HepG2 (cell line): ENCODE measurements around the gene NUDT19. TPM values are rescaled to one million over a fixed set of nuclear protein-coding genes. Genes with fewer than 3 reads are reported as not detected.
"Not testable (repeated sequence)": the region's sequence is repeated elsewhere in the genome, so short reads cannot be mapped to it uniquely, and the experiment has no call there.

Source experiments
- ATAC-seq: fragments of 200-7000 bp; cut with Tn5 transposase; 3 replicates; pipeline ENCODE4 v1.9.1; 2020; ENCODE audit warnings: mild to moderate bottlenecking, moderate library complexity
- BruUV-seq: library from RNA; stranded (reverse); fragments of 400-500 nt; replicated peaks from 2 replicates; lab custom pipeline; 2021; lab: Mats Ljungman, UMichigan
- CTCF ChIA-PET: fragments of 300-600 bp; formaldehyde crosslinking; extraction: SDS; loops from one replicate; lab custom pipeline; 2021; ENCODE audit warnings: low total read pairs, inconsistent platforms, low intra/inter-chr PET ratio; lab: Yijun Ruan, JAX
- POLR2A ChIA-PET: fragments of 350-600 bp; sonication (Branson Sonifier 250); formaldehyde crosslinking; loops from one replicate; lab custom pipeline; 2020; ENCODE audit warnings: antibody characterized with exemption, inconsistent platforms; lab: Yijun Ruan, JAX
- DNase-seq: peaks from one replicate; pipeline ENCODE4 v3.0.0-alpha.2; 2015; ENCODE audit warnings: low spot score
- FAIRE-seq: peaks from 3 replicates; lab custom pipeline; 2011; peaks lifted over from hg19 to GRCh38; lab: Jason Lieb, UNC
- H2AFZ ChIP-seq: one replicate; pipeline ENCODE4 v1.6.1; 2011; ENCODE audit warnings: low read length, inconsistent platforms
- H3K27ac ChIP-seq: fragments of 300-600 bp; 3 replicates; pipeline ENCODE4 v1.8.0; 2011; ENCODE audit warnings: mixed run types, mild to moderate bottlenecking, mixed read lengths, low read length, inconsistent platforms; ENCODE audit not compliant: insufficient read depth; ENCODE audit errors: extremely low read length
- H3K27me3 ChIP-seq, 2 experiments: fragments of 200-600 bp in 1 of 2; 2 replicates in 1 of 2; 3 replicates in 1 of 2; pipeline versions ENCODE4 v1.6.0 to v1.8.0; 2011; ENCODE audit warnings: low read length in 2 of 2, mild to moderate bottlenecking in 2 of 2, moderate library complexity in 2 of 2, inconsistent platforms in 1 of 2; ENCODE audit not compliant: insufficient read depth in 2 of 2, control insufficient read depth in 1 of 2
- H3K36me3 ChIP-seq, 2 experiments: fragments of 200-600 bp in 1 of 2; replicated peaks in 1 of 2; 2 replicates in 1 of 2; 3 replicates in 1 of 2; pipeline versions ENCODE4 v1.5.1 to v1.8.0; 2011; ENCODE audit warnings: low read length in 2 of 2, inconsistent platforms in 1 of 2; ENCODE audit not compliant: insufficient read depth in 2 of 2, control insufficient read depth in 1 of 2
- H3K4me1 ChIP-seq: 2 replicates; pipeline ENCODE4 v1.5.1; 2012; ENCODE audit warnings: low read length, inconsistent platforms; ENCODE audit not compliant: insufficient read depth
- H3K4me2 ChIP-seq: 2 replicates; pipeline ENCODE4 v1.6.0; 2011; ENCODE audit warnings: low read depth, low read length, inconsistent platforms
- H3K4me3 ChIP-seq, 3 experiments: fragments of 200-600 bp in 1 of 3; sonication (generic), shearing (Covaris generic) in 1 of 3; replicated peaks in 1 of 3; 2 replicates each; pipeline ENCODE4 v1.5.1; 2011 to 2016; ENCODE audit warnings: low read length in 3 of 3, inconsistent platforms in 2 of 3, low read depth in 2 of 3, mild to moderate bottlenecking in 2 of 3, control low read depth in 1 of 3, mixed read lengths in 1 of 3; ENCODE audit not compliant: insufficient read depth in 1 of 3
- H3K79me2 ChIP-seq: one replicate; pipeline ENCODE4 v1.6.1; 2011; ENCODE audit warnings: low read length, inconsistent platforms; ENCODE audit not compliant: insufficient read depth
- H3K9ac ChIP-seq: 2 replicates; pipeline ENCODE4 v1.6.0; 2011; ENCODE audit warnings: mild to moderate bottlenecking, low read depth, low read length, inconsistent platforms; ENCODE audit not compliant: insufficient read depth
- H3K9me3 ChIP-seq: 2 replicates; pipeline ENCODE4 v1.5.1; 2012; ENCODE audit warnings: mild to moderate bottlenecking, low read length
- H4K20me1 ChIP-seq: 2 replicates; pipeline ENCODE4 v1.6.0; 2011; ENCODE audit warnings: inconsistent platforms, mild to moderate bottlenecking, low read length, moderate library complexity; ENCODE audit not compliant: insufficient read depth
- CEBPB ChIP-seq: IDR thresholded peaks from 2 replicates; pipeline ENCODE4 v1.6.1; 2011; ENCODE audit warnings: low read depth, low read length, improper control_type of control experiment, borderline replicate concordance
- CEBPG ChIP-seq: IDR thresholded peaks from 2 replicates; pipeline ENCODE4 v1.6.1; 2016
- GATAD2A ChIP-seq: IDR thresholded peaks from 2 replicates; pipeline ENCODE4 v1.6.1; 2016
- HNF4A ChIP-seq: sonication (generic); formaldehyde crosslinking; IDR thresholded peaks from 2 replicates; pipeline ENCODE4 v1.4.0; 2020; ENCODE audit warnings: missing genetic modification reagents
- RARA ChIP-seq: IDR thresholded peaks from 2 replicates; pipeline ENCODE4 v1.6.1; 2016; ENCODE audit warnings: missing genetic modification reagents, missing compliant biosample characterization
- ZNF644 ChIP-seq: IDR thresholded peaks from 2 replicates; pipeline ENCODE4 v1.6.1; 2016; ENCODE audit warnings: low read depth
- WGBS: methylation state at CpG from one replicate; pipeline ENCODE4 v1.1.6; 2017; ENCODE audit warnings: low lambda C conversion rate; 5-methylcytosine and 5-hydroxymethylcytosine counted together
- in situ Hi-C: cut with HindIII; loops from 2 replicates; pipeline ENCODE4 v1.10.0; 2017; ENCODE audit warnings: low pct_unique_long_range_greater_than_20kb; ENCODE audit not compliant: extremely low pct_ligation_motif_present
- intact Hi-C: fragments of 100-400 bp; cut with micrococcal nuclease; formaldehyde crosslinking; loops from one replicate; pipeline ENCODE4 v1.10.0; 2022; ENCODE audit not compliant: unreplicated experiment
- polyA plus RNA-seq, 8 experiments: library from polyadenylated mRNA; depleted of rRNA in 3 of 8; stranded (reverse) in 7 of 8; unstranded in 1 of 8; fragments of >200 nt; fragmentation: Illumina TruSeq in 4 of 8; extraction: Trizol in 4 of 8; gene quantifications; 2 replicates each; pipeline versions ENCODE4 v1.2.1 to v1.2.3, GENCODE V29; 2011 to 2016; ENCODE audit warnings: low read depth in 4 of 8, missing spikeins in 1 of 8, mixed read lengths in 1 of 8; ENCODE audit not compliant: insufficient read depth in 1 of 8
- total RNA-seq, 5 experiments: library from RNA; depleted of rRNA; stranded (reverse); fragments of >200 nt; fragmentation: Illumina TruSeq; extraction: Trizol; gene quantifications; 2 replicates each; pipeline ENCODE4 v1.2.3, GENCODE V29; 2016; ENCODE audit warnings: low read depth in 1 of 5
- TF ChIP-seq, protein P1 (sequence below): sonication (generic); formaldehyde crosslinking; IDR thresholded peaks from 2 replicates; pipeline ENCODE4 v1.4.0; 2020; ENCODE audit warnings: missing genetic modification reagents
- TF ChIP-seq, protein P2 (sequence below), 2 experiments: fragments of 450-650 bp in 1 of 2; sonication (generic) in 1 of 2; formaldehyde crosslinking; IDR thresholded peaks; 2 replicates each; pipeline versions ENCODE4 v1.5.0 to v1.8.0; 2020 to 2022; ENCODE audit warnings: mild to moderate bottlenecking in 1 of 2, missing genetic modification reagents in 1 of 2

Gene NUDT19
- total and polyA plus RNA-seq, 2 of the 13 experiments (the other 11 are each of a cell fraction or from before 2014, with no cell fraction given) = 3.1 to 3.6 TPM

DNA sequence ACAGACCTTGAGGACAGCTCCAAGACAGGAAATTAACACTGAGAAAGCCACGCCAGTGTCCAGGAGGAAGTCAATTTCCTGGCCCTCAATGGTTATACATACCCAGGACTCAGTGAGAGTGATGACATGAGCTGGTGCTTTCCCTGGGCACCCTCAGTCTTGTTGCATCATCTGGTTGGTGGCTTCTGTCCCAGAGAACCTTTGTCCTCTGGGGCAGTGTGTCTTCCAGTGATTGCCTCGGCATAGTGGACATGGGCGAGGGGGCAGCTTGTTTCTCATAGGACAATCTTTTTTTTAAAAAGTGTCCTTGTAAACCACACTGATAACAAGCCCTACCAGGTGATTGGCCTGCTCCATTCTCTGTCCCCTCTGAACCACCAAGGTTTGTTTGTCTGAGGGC is 5.2 kb downstream of the NUDT19 start:
- in situ Hi-C loops = loop anchor here (10.0 to 25.0 kb wide), 2 partner anchors 278 to 441 kb away; partner anchors contain the start of genes CEP89, FAAP24 and WDR88
- H3K4me2 ChIP-seq, H3K9me3 ChIP-seq, H3K27me3 ChIP-seq, H3K9ac ChIP-seq, H3K4me3 ChIP-seq, BruUV-seq, ATAC-seq, H3K27ac ChIP-seq, CTCF ChIA-PET, FAIRE-seq: not testable (repeated sequence)
- H4K20me1 ChIP-seq = peaks cover 20% of the 10 kb centered on the region
- peaks cover 45% of the 10 kb centered on the region for H3K4me1 ChIP-seq
- WGBS = 42% methylated on average over 2 of the region's 3 CpGs
- TF ChIP-seq HNF4A (CRISPR knock-in tag) = peak; percentile 52
- peak; percentile 69 for TF ChIP-seq ZNF644 (CRISPR knock-in tag)
- peak; percentile 82 for TF ChIP-seq CEBPG (CRISPR knock-in tag)
- TF ChIP-seq GATAD2A (CRISPR knock-in tag) = 0 out of 2 replicates have a peak, but pooled peaks have one; percentile 27
- TF ChIP-seq CEBPB = peak; percentile 77; the same call in 1 of the 2 replicates
- TF ChIP-seq, protein P1, sequence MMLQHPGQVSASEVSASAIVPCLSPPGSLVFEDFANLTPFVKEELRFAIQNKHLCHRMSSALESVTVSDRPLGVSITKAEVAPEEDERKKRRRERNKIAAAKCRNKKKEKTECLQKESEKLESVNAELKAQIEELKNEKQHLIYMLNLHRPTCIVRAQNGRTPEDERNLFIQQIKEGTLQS = 0 out of 2 replicates have a peak, but pooled peaks have one; percentile 25
- TF ChIP-seq, protein P2, sequence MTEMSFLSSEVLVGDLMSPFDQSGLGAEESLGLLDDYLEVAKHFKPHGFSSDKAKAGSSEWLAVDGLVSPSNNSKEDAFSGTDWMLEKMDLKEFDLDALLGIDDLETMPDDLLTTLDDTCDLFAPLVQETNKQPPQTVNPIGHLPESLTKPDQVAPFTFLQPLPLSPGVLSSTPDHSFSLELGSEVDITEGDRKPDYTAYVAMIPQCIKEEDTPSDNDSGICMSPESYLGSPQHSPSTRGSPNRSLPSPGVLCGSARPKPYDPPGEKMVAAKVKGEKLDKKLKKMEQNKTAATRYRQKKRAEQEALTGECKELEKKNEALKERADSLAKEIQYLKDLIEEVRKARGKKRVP (CRISPR knock-in tag; IDR thresholded peaks at IDR 0.05) = peak in 1 of 2 experiments; percentile 89; a peak in 2 of 4 replicates
- TF ChIP-seq RARA = peak; percentile 29; the same call in 1 of the 2 replicates
- TF ChIP-seq, all 625 proteins: peak for 8; not testable (repeated sequence) for 617
- H3K36me3 ChIP-seq, POLR2A ChIA-PET, H2AFZ ChIP-seq, DNase-seq, intact Hi-C loops: not testable (repeated sequence)
- H3K79me2 ChIP-seq = peaks cover 11% of the 10 kb centered on the region
